MG63 (cell line): ENCODE measurements around the gene SEC61A2. TPM values are rescaled to one million over a fixed set of nuclear protein-coding genes. Genes with fewer than 3 reads are reported as not detected.
"Not testable (repeated sequence)": the region's sequence is repeated elsewhere in the genome, so short reads cannot be mapped to it uniquely, and the experiment has no call there.

ENCODE experiments used
- DNase-seq: peaks from one replicate; pipeline ENCODE4 v3.0.0-alpha.2; 2020
- H3K27me3 ChIP-seq: fragments of 250-450 bp; sonication (Bioruptor Pico); 2 replicates; pipeline ENCODE4 v1.5.1; 2020; ENCODE audit warnings: mild to moderate bottlenecking, moderate library complexity
- H3K36me3 ChIP-seq: fragments of 250-450 bp; sonication (Bioruptor Pico); 2 replicates; pipeline ENCODE4 v1.5.1; 2020; ENCODE audit warnings: mild to moderate bottlenecking, moderate library complexity
- H3K4me3 ChIP-seq: fragments of 250-450 bp; sonication (Bioruptor Pico); 2 replicates; pipeline ENCODE4 v1.5.1; 2020; ENCODE audit warnings: mild to moderate bottlenecking, moderate library complexity
- H3K9me3 ChIP-seq: fragments of 250-450 bp; sonication (Bioruptor Pico); 2 replicates; pipeline ENCODE4 v1.5.1; 2020; ENCODE audit warnings: mild to moderate bottlenecking, moderate library complexity
- total RNA-seq: library from RNA; depleted of rRNA; stranded (reverse); fragments of >200 nt; shearing (Covaris generic); gene quantifications from 2 replicates; pipeline ENCODE4 v1.2.3, GENCODE V29; 2014; ENCODE audit warnings: low replicate concordance; rRNA removed

Gene SEC61A2
- 0.30 and 3.9 TPM in 2 replicates for total RNA-seq

DNA sequence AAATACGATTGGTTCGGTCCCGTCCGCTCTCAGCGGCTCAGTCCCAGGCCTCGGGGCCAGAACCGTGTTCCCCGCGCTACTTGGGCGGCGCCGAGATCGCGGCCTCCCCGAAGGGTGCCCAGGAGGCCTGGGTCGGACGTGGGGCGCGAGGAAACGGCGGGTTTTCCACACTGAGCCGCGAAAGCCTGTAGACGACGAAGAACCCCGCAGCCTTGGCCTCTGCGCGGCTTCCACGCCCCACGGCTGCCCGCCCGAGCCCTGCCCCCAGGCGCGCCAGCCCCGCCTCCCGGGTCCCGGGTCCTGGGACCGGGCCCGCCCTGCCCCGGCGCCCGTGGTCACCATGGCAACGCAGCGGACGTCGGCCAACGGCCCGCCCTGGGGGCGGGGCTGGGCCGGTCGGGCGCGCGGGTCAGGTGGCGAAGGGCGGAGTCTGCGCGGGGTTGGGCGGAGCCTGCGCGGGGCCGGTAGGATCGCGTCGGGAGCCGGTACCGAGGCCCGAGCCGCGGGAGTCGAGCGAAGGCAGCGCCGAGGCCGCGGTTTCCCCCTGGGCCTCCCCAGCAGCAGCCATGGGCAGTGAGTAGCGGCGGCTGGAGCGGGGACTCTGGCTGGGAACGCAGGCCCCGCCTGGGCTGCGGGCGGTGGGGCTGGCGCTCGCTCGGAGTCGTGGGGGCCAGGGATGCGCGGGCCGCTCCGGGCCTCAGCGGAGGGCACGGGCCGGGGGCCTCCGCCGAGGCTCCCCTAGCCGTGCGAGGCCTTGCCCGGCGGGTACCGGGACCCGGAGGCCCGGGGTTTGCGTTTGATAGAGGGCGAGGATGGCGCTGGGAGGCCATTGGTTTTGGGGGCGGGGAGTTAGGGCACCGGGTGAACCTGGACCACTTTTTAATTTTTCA lies at the start of gene SEC61A2:
SEC61A2 (plus strand) TSS at position 456 of the 890 bp plus-strand sequence; CDS start at position 567, 111 bp downstream.
- Histone ChIP-seq H3K4me3 (peak within 1 kb of the TSS; percentile 73), H3K36me3 (peaks cover 5% of the 10 kb centered on the region), H3K27me3 (no peaks in the 10 kb centered on the region), H3K9me3 (no peaks in the 10 kb centered on the region)
- peak; percentile 87 for DNase-seq

DNA sequence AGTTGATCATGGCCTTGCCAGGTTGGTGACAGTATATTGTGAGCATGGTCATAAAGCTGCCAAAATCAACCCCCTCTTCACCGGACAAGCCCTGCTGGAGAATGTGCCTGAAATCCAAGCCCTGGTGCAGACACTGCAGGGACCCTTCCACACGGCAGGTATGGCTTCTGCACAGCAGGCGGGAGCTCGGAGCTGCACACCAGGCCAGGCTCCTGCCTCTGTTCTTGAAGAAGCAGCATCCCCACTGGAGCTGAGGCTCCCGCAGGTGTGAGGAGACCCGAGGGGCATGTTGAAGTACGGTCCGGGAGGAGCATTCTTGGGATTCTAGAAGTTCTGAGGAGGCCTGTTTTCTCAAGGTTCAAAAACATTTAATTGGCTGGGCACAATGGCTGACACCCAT lies 48.0 kb upstream of the SEC61A2 start:
- no peaks in the 10 kb centered on the region for H3K27me3 ChIP-seq
- no peak overlapping the region for H3K4me3 ChIP-seq
- no peaks in the 10 kb centered on the region; the same call in 1 of the 2 replicates for H3K36me3 ChIP-seq
- DNase-seq = no peak
- no peaks in the 10 kb centered on the region for H3K9me3 ChIP-seq

GRCh38 chr10:12081879-12082557 lies 47.5 kb upstream of the SEC61A2 start:
- no peak overlapping the region for H3K4me3 ChIP-seq
- H3K27me3 ChIP-seq = no peaks in the 10 kb centered on the region
- H3K36me3 ChIP-seq = no peaks in the 10 kb centered on the region; the same call in 1 of the 2 replicates
- no peaks in the 10 kb centered on the region for H3K9me3 ChIP-seq
- DNase-seq = no peak

- Histone ChIP-seq H3K27me3 (no peaks in the 10 kb centered on the region), H3K36me3 (no peaks in the 10 kb centered on the region; the same call in none of the 2 replicates), H3K4me3 (no peak overlapping the region), H3K9me3 (no peaks in the 10 kb centered on the region)
- DNase-seq = no peak
Observed at GRCh38 chr10:12088919-12089318, 40.6 kb upstream of the SEC61A2 start.

GRCh38 chr10:12091421-12091820 lies 38.1 kb upstream of the SEC61A2 start:
- no peaks in the 10 kb centered on the region; the same call in none of the 2 replicates for H3K36me3 ChIP-seq
- DNase-seq = no peak
- no peaks in the 10 kb centered on the region for H3K9me3 ChIP-seq
- H3K27me3 ChIP-seq = no peaks in the 10 kb centered on the region
- H3K4me3 ChIP-seq = no peak overlapping the region

DNA sequence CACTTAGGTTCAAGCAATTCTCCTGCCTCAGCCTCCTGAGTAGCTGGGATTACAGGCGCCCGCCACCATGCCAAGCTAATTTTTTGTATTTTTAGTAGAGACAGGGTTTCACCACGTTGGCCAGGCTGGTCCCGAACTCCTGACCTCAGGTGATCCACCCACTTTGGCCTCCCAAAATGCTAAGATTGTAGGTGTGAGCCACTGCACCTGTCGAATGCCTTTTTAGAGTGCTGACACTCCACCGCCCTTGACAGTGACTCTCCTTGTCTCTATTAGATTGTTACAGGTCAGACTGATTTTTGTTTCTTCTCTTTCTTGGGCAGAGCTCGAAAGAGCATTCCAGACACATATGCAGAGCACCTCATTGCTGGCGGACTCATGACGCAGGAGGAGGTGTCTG lies 32.1 kb upstream of the SEC61A2 start:
- DNase-seq, H3K36me3 ChIP-seq, H3K9me3 ChIP-seq, H3K4me3 ChIP-seq, H3K27me3 ChIP-seq: not testable (repeated sequence)

DNA sequence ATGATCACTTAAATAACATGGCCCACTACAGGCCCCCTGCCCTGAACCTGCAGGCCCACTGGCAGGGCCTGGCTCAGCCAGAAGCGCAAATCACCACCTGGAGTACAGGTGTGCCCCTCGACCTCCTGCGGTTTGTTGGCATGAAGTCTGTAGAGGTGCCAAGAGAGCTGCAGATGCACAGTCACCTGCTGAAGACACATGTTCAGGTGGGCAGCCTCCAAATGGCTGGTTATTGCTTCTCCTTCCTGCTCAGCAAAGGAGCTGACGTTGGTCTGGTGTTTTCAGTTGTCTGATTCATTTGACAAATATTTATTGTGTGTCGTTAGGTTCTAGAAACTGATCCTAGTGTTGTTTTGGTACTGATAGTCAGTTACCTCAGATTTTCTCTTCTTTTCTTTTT lies 31.7 kb upstream of the SEC61A2 start:
- Histone ChIP-seq H3K27me3 (no peaks in the 10 kb centered on the region), H3K4me3 (no peak overlapping the region), H3K9me3 (no peaks in the 10 kb centered on the region), H3K36me3 (peaks cover 3% of the 10 kb centered on the region)
- no peak for DNase-seq

- no peak for DNase-seq
- Histone ChIP-seq H3K9me3 (no peaks in the 10 kb centered on the region), H3K36me3 (peaks cover 3% of the 10 kb centered on the region), H3K4me3 (no peak overlapping the region), H3K27me3 (no peaks in the 10 kb centered on the region)
Observed at GRCh38 chr10:12098966-12099365, 30.5 kb upstream of the SEC61A2 start.

- no peak for DNase-seq
- Histone ChIP-seq H3K4me3 (no peak overlapping the region), H3K36me3 (peaks cover 3% of the 10 kb centered on the region), H3K27me3 (no peaks in the 10 kb centered on the region), H3K9me3 (no peaks in the 10 kb centered on the region)
Observed at GRCh38 chr10:12103802-12104201, 25.7 kb upstream of the SEC61A2 start.

DNA sequence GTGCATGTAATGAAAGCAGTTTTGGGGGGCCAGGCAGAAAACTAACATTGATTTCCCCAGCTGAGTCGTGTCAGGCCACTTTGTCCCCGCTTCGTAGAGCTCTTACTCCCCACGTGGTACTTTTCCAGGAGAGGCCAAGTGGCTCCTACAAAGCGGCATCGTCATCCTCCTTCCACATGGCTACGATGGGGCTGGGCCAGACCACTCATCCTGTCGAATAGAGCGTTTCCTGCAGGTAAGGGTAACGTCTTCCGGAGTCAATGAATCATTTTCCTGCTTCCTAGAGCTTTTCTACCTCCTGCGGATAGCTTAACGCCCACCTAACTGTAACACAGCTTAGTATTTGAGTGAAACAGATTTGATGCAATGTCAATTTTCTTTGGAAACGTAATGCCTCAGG lies 21.7 kb upstream of the SEC61A2 start:
- no peaks in the 10 kb centered on the region; the same call in 1 of the 2 replicates for H3K36me3 ChIP-seq
- DNase-seq = no peak
- H3K27me3 ChIP-seq = no peaks in the 10 kb centered on the region
- no peaks in the 10 kb centered on the region for H3K9me3 ChIP-seq
- H3K4me3 ChIP-seq = no peak overlapping the region

- no peak for DNase-seq
- Histone ChIP-seq H3K9me3 (no peaks in the 10 kb centered on the region), H3K4me3 (no peak overlapping the region), H3K36me3 (no peaks in the 10 kb centered on the region), H3K27me3 (no peaks in the 10 kb centered on the region)
Observed at GRCh38 chr10:12109286-12109685, 20.2 kb upstream of the SEC61A2 start.

DNA sequence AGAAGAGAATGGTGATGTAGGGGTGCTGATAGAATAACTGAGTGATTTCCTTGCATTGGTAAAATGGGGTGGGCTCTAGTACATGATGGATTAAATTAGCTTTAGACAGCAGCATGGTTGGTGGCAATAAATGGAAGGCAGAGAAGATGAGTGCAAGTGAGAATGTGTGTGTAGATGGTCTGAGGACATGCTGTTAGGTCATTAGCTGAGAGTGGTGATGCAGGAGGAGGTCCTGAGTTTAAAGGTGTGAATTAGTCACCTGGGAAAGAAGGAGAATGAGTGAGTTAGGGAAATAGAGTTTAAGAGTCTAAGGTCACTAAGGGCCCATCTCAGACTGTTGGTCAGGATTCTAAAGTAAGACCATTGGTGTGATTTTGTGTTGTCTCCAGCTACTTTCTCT lies 17.9 kb upstream of the SEC61A2 start:
- DNase-seq = no peak
- H3K27me3 ChIP-seq = no peaks in the 10 kb centered on the region
- no peaks in the 10 kb centered on the region for H3K9me3 ChIP-seq
- no peaks in the 10 kb centered on the region for H3K36me3 ChIP-seq
- no peak overlapping the region for H3K4me3 ChIP-seq

GRCh38 chr10:12113627-12114026 lies 15.8 kb upstream of the SEC61A2 start:
- H3K9me3 ChIP-seq = no peaks in the 10 kb centered on the region
- H3K4me3 ChIP-seq = no peak overlapping the region
- DNase-seq = no peak
- H3K27me3 ChIP-seq = no peaks in the 10 kb centered on the region
- H3K36me3 ChIP-seq = peaks cover under 1% of the 10 kb centered on the region; the same call in 1 of the 2 replicates

GRCh38 chr10:12121673-12122072 lies 7.8 kb upstream of the SEC61A2 start:
- DNase-seq = no peak
- Histone ChIP-seq H3K4me3 (no peak overlapping the region), H3K36me3 (peaks cover 4% of the 10 kb centered on the region; the same call in 1 of the 2 replicates), H3K9me3 (no peaks in the 10 kb centered on the region), H3K27me3 (no peaks in the 10 kb centered on the region)

DNA sequence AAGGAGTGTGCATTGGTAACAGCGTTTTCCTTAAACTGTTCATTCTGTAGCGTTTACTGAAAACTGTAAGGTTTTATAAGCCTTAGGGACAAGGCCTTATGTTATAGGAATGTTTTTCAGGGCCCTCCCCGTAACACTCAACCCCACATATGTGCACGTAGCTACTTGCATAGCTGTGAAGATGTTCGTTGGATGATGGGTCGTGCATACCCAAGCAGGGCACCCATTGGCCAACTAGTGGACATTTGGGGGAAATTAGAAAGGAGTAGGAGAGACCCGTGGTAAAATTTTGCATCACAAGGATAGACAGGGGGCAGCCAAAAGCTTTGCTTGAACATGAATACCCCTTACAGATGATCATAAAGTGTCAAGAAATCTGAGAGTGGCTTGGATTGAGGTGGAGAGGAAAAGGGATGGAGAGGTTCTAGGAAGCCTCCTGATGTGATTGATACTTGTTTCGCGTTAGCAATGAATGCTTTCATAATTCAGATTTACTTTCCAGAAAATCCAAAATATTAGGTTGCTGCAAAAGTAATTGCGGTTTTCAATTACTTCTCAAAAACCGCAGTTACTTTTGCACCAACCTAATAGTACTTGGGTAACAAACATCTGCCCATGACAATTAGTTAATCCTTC lies 878 bp downstream of the SEC61A2 start:
- Histone ChIP-seq H3K4me3 (peak overlapping the region; percentile 73), H3K27me3 (no peaks in the 10 kb centered on the region), H3K9me3 (no peaks in the 10 kb centered on the region), H3K36me3 (peaks cover 6% of the 10 kb centered on the region)
- peak; percentile 56 for DNase-seq

DNA sequence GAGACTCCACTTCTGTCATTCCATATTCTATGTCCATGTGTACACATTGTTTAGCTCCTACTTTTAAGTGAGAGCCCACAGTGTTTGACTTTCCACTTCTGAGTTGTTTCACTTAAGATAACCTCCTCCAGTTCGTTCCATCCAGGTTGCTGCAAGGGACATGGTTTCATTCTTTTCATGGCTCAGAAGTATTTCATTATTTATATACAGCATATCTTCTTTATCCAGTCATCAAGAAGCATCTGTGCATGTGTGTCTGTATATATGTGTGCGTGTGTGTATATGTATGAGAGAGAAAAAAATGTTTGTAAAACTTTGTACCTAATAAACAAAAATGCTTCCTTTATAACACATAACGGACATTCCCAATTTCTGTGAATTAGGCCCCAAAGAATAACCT lies 6.2 kb downstream of the SEC61A2 start:
- peaks cover 14% of the 10 kb centered on the region for H3K36me3 ChIP-seq
- no peaks in the 10 kb centered on the region for H3K27me3 ChIP-seq
- no peak overlapping the region for H3K4me3 ChIP-seq
- DNase-seq = no peak
- no peaks in the 10 kb centered on the region for H3K9me3 ChIP-seq

DNA sequence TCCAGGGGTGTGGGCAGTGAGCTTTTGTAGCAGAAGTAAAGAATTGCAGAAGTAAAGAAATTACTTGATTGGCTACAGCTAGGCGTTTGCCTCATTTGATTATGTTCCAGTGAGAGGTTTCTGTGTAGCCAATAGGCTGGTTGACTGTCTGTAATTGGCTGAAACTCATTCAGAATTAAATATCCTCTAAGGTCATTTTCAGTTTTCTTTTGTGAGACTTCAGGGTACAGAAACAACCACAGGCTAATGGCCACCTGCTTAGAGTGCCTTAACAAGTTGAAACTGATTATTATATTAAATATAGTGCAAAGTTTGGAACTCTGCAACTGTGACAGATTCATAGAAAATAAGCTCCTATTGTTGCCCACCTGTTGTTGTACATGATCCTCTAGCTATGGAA lies 10.6 kb downstream of the SEC61A2 start:
- Histone ChIP-seq H3K36me3 (peaks cover 17% of the 10 kb centered on the region), H3K9me3 (no peaks in the 10 kb centered on the region), H3K27me3 (no peaks in the 10 kb centered on the region), H3K4me3 (no peak overlapping the region)
- no peak for DNase-seq
